Spinal cord (tissue), 10 donors: ENCODE data around the gene CCDC69. TPM values are rescaled to one million over a fixed set of nuclear protein-coding genes. Genes with fewer than 3 reads are reported as not detected.

Source experiments
- DNase-seq, 6 donors: peaks; one replicate each; pipeline versions ENCODE4 v3.0.0 to v3.0.0-alpha.2; 2013 to 2015; ENCODE audit warnings: low spot score in 6 of 6, low read depth in 4 of 6
- H3K27ac ChIP-seq: one replicate; pipeline ENCODE4 v1.5.1; 2013; ENCODE audit warnings: low read depth, low read length, control low read depth
- H3K27me3 ChIP-seq: one replicate; pipeline ENCODE4 v1.6.1; 2013; ENCODE audit warnings: low read length; ENCODE audit not compliant: control insufficient read depth, insufficient read depth
- H3K36me3 ChIP-seq: one replicate; pipeline ENCODE4 v1.6.1; 2013; ENCODE audit warnings: low read length; ENCODE audit not compliant: control insufficient read depth, insufficient read depth
- H3K4me1 ChIP-seq: one replicate; pipeline ENCODE4 v1.6.1; 2013; ENCODE audit warnings: low read length; ENCODE audit not compliant: control insufficient read depth, insufficient read depth
- H3K4me3 ChIP-seq: one replicate; pipeline ENCODE4 v1.5.1; 2013; ENCODE audit warnings: low read depth, low read length, control low read depth
- H3K9me3 ChIP-seq: one replicate; pipeline ENCODE4 v1.6.1; 2013; ENCODE audit warnings: low read length; ENCODE audit not compliant: control insufficient read depth, insufficient read depth
- WGBS: methylation state at CpG from one replicate; pipeline ENCODE4 v1.1.5; 2013; ENCODE audit warnings: missing lambda C conversion rate; ENCODE audit not compliant: insufficient coverage; 5-methylcytosine and 5-hydroxymethylcytosine counted together
- polyA plus RNA-seq, 2 donors: library from polyadenylated mRNA; unstranded; fragments of 120-200 nt; gene quantifications; one replicate each; pipeline ENCODE4 v1.2.1, GENCODE V29; 2013; ENCODE audit not compliant: insufficient read length in 2 of 2
- total RNA-seq, 2 donors: library from RNA; depleted of rRNA in 1 of 2; stranded (reverse); fragments of 120-200 nt in 1 of 2; fragments of >200 nt in 1 of 2; gene quantifications; one replicate each; pipeline versions ENCODE4 v1.2.3 to v1.2.4, GENCODE V29; 2013 to 2014
- donor health status: healthy.

Gene CCDC69
- total and polyA plus RNA-seq, 4 donors: 2.4 to 7.1 (median 4.4) TPM

DNA sequence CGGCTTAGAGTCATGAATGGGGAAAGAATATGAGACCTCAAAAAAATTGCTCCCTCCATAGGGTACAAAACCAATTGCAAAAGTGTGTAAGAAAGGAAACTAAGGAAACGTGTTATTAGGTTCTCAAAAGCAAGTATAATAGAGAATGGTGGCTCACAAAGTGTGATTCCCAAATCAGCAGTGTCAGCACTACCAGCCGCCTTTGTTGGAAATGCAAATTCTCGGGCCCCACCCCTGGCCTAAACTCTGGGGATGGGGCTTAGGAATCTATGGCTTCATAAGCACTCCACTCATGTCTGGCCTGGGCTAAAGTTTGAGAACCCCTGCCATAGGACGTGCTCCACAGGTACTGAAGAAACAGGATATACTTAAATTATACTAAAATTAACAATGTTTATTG lies 1.6 kb upstream of the CCDC69 start:
- H3K4me3 ChIP-seq: no peak overlapping the region
- H3K4me1 ChIP-seq: peaks cover 8% of the 10 kb centered on the region
- WGBS: 60% methylated on average over 2 of the region's 5 CpGs
- H3K36me3 ChIP-seq: no peaks in the 10 kb centered on the region
- no peaks in the 10 kb centered on the region for H3K9me3 ChIP-seq
- DNase-seq: no peak
- no peaks in the 10 kb centered on the region for H3K27me3 ChIP-seq
- H3K27ac ChIP-seq: no peak overlapping the region

DNA sequence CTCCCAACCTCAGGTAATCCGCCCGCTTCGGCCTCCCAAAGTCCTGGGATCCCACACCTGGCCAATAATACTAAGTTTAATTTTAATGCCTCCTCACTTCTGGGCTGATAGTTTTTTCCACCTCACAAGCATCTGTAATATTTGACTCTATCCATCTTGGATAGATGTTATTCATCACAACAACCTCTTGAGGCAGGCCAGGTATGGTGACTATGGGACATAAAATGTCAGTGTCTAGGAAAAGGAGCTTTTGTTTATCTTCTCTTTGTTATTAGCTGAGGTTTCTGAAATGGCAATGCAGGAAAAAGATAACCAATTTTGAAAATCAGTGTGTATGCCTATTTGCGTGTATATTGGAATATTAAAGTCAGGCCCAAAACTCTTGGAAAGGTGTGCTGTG lies 1.2 kb upstream of the CCDC69 start:
- no peaks in the 10 kb centered on the region for H3K9me3 ChIP-seq
- 100% methylated on average over 1 of the region's 4 CpGs for WGBS
- H3K27me3 ChIP-seq: no peaks in the 10 kb centered on the region
- H3K36me3 ChIP-seq: no peaks in the 10 kb centered on the region
- H3K27ac ChIP-seq: no peak overlapping the region
- H3K4me3 ChIP-seq: no peak overlapping the region
- H3K4me1 ChIP-seq: peaks cover 8% of the 10 kb centered on the region
- DNase-seq: no peak

DNA sequence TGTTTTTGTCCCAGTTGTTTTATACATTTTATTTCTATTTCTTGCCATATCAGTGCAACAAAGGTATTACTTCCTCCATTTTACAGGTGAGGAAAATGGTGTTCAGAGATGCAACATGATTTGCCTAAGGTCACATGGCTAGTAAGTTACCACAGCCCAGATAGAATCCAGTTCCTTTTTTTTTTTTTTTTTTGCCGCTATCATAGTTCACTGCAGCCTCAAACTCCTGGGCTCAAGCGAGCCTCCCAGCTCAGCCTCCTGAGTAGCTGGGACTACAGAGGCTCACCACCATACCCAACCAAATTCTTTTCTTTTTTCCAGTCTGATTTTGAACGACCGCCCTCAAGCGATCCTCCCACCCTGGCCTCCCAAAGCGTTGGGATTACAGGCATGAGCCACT lies 480 bp upstream of the CCDC69 start:
- Histone ChIP-seq H3K27me3 (no peaks in the 10 kb centered on the region), H3K4me1 (peaks cover 8% of the 10 kb centered on the region), H3K4me3 (peak overlapping the region; percentile 63), H3K27ac (no peak overlapping the region), H3K9me3 (no peaks in the 10 kb centered on the region), H3K36me3 (no peaks in the 10 kb centered on the region)
- WGBS: 75% methylated on average over 1 of the region's 6 CpGs
- DNase-seq: no peak

DNA sequence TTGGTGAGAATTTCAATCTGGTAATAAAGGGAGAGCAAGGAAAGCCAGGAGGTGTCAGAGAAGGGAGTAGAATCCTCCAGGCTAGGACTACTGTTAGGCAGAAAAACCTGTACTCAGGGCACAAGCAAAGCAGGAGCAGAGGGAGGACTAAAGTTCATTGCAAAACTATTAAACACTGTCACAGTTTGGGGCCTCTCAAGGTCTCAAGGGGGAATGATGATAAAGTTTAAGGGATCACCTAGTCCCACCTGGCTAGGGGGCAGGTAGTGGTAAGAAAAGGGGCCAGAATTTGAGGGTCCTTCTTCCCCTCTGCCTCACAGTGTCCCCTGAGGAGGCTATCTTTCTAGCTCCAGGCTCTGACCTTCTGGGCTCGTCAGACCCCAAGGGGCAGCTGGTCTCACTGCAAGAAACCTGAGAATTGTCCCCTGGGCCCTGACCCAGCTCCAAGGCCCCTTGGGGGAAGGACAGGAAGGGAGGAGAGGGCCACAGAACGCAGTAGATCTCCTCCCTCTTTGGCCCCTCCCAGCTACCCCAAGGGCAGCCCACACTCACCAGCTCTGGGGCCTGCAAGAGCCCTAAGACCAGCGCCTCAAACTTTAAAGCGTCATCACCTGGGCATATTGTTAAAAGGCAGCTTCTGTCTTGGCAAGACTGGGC lies 974 bp downstream of the CCDC69 start:
- 39% methylated on average over 2 of the region's 4 CpGs for WGBS
- no peaks in the 10 kb centered on the region for H3K27me3 ChIP-seq
- peaks cover 8% of the 10 kb centered on the region for H3K4me1 ChIP-seq
- H3K9me3 ChIP-seq: no peaks in the 10 kb centered on the region
- no peak overlapping the region for H3K27ac ChIP-seq
- no peak for DNase-seq
- peak overlapping the region; percentile 63 for H3K4me3 ChIP-seq
- no peaks in the 10 kb centered on the region for H3K36me3 ChIP-seq

DNA sequence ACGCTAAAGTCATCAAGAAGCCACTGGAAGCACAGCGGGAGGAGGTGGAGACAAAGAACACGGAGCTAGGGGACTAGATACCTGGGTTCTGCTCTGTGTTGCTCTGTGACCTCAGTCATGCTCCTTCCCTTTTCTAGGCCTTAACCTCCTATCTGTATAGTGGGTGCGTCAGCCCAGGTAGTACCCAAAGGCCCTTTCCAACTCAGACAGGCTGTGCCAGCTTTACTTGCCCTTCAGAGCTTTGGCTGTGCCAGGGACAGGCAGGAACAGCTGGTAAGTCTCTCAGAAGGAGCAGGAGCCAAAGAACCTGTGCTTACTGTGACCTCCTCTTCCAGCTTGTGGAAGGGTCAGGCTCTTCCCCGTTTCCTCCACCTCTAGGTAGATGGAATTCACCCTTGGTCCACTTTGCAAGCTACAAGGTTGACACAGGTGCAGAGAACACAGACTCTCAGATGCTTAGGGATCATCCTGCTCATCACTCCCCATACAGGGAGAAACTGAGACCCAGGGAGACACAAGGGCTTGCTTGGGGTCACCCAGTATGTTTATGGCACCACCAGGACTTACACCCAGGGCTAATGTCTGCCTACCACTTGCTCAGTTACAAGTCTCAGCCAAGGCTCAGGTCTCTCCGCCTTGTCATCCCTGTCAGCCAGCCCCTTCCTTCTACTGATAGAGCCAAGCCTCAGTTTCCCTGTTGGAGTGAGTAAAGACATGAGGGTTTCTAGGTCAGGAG lies 1.7 kb downstream of the CCDC69 start:
- no peak overlapping the region for H3K27ac ChIP-seq
- 69% methylated on average over 5 of the region's 6 CpGs for WGBS
- H3K4me1 ChIP-seq: peaks cover 8% of the 10 kb centered on the region
- H3K27me3 ChIP-seq: no peaks in the 10 kb centered on the region
- H3K36me3 ChIP-seq: no peaks in the 10 kb centered on the region
- DNase-seq: no peak
- H3K4me3 ChIP-seq: no peak overlapping the region
- no peaks in the 10 kb centered on the region for H3K9me3 ChIP-seq

DNA sequence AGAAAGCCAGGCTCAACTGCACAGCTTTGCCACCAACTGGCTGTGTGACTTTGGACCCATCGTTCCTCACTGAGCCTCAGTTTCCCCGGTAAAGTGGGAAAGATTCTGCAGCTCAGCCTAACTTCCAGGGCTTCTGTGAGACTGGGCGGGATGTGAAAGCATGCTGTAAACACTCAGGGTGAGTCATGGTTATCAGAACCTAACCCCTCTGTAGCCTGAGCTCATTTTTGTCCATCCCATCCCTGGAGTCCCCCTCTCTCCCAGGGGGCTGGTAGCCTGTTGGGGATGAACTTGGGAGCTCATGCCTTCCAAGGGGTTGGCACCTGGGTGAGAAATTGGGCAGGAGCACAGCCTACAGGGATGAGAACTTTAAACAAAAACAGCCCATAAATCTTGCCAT lies 2.3 kb downstream of the CCDC69 start:
- no peaks in the 10 kb centered on the region for H3K9me3 ChIP-seq
- no peak overlapping the region for H3K4me3 ChIP-seq
- H3K36me3 ChIP-seq: no peaks in the 10 kb centered on the region
- 95% methylated on average over 2 of the region's 3 CpGs for WGBS
- H3K27me3 ChIP-seq: no peaks in the 10 kb centered on the region
- H3K27ac ChIP-seq: no peak overlapping the region
- H3K4me1 ChIP-seq: peaks cover 8% of the 10 kb centered on the region
- no peak for DNase-seq

DNA sequence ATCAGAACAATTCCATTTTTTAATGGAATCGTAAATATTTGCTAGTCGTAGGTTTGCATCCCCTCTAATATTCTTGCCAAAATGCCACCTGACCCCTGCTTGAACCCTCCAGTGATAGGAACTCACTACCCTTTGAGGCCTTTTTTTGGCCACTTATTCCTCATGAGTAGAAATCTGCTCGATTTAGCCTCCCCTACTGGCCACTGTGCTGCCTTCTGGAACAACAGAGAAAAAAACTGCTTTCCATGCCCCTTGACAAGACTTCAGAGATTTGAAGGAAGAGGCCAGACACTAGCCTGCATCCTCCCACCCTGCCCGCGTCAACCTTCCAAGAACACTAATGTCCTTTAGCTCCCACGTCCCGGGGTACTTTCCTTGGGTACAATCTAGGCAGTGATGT lies 4.1 kb downstream of the CCDC69 start:
- DNase-seq: no peak
- Histone ChIP-seq H3K9me3 (no peaks in the 10 kb centered on the region), H3K27me3 (no peaks in the 10 kb centered on the region), H3K4me1 (peaks cover 10% of the 10 kb centered on the region), H3K27ac (no peak overlapping the region), H3K36me3 (no peaks in the 10 kb centered on the region), H3K4me3 (no peak overlapping the region)
- WGBS: 74% methylated on average over 7 of the region's 7 CpGs

DNA sequence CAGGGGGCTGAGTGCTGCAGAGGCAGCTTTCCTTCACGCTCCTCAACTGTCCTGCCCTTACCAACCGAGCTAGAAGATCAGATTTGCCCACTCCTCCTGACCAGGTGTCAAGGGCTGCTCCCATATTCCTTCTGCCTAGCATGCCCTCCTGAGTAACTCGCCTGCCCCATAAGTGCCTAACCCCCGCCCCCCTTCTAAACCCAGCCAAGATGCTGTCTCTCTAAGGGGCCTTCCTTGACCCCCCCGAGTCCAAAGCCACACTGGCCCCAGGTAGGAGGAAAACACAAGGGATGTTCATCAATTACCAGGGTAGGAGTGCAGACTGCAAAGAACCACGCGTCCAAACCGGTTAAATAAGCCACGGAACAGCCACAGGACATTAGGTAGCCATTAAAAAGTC lies 4.8 kb downstream of the CCDC69 start:
- Histone ChIP-seq H3K36me3 (no peaks in the 10 kb centered on the region), H3K9me3 (no peaks in the 10 kb centered on the region), H3K4me3 (no peak overlapping the region), H3K27me3 (no peaks in the 10 kb centered on the region), H3K27ac (no peak overlapping the region), H3K4me1 (peaks cover 11% of the 10 kb centered on the region)
- 90% methylated on average over 6 of the region's 9 CpGs for WGBS
- DNase-seq: no peak

DNA sequence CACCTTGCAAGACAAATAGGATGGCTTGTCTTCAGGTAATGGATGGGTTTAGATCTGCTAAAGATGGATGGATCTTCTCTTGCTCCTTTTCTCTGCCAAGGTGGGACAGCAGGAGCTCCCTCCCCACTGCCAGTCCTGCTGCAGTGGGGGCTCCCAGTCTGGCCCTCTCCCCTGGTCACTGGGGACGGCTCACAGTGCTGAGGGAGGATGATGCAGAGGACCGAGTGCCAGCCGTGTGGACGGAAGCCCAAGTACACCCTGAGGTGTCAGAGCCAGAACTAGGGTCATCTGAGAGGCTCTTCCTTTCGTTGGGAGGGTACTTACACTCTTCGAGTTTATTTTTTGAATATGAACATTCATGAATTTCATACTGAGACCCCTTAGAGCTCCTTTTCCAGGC lies 5.7 kb downstream of the CCDC69 start:
- no peaks in the 10 kb centered on the region for H3K9me3 ChIP-seq
- H3K27me3 ChIP-seq: no peaks in the 10 kb centered on the region
- 76% methylated on average over 6 of the region's 6 CpGs for WGBS
- H3K4me3 ChIP-seq: no peak overlapping the region
- peaks cover 5% of the 10 kb centered on the region for H3K4me1 ChIP-seq
- DNase-seq: no peak
- no peak overlapping the region for H3K27ac ChIP-seq
- no peaks in the 10 kb centered on the region for H3K36me3 ChIP-seq

DNA sequence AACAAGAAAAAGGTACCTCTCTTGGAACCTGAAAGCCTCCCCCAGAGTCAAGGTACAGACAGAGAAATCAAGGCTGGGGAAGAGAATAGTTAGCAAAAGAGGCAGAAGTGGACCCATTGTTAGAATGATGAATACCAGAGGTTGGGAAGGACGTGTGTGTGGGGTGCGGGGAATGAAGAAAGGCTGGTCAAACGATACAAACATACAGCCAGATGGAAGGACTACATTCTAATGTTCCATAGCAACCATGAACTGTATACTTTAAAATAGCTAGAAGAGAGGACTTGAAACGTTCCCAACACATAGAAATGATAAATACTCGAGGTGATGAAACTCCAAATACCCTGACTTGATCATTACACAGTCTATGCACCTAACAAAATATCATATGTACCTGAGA lies 7.1 kb downstream of the CCDC69 start:
- WGBS: no CpG with 5 or more reads among the region's 5 CpGs

More for the DNA sequence above, 7.1 kb downstream of the CCDC69 start:
- Histone ChIP-seq H3K4me1 (peaks cover 3% of the 10 kb centered on the region), H3K27ac (no peak overlapping the region), H3K27me3 (no peaks in the 10 kb centered on the region), H3K36me3 (no peaks in the 10 kb centered on the region), H3K9me3 (no peaks in the 10 kb centered on the region), H3K4me3 (no peak overlapping the region)
- DNase-seq: no peak
